SHP77 treated with DMSO at 0.1 percent for 48 hours (cell line): Measurements from ENCODE around the gene SLIT3.

Source experiments
- DNase-seq: peaks from one replicate; lab custom pipeline; 2025; lab: John Stamatoyannopoulos, UW

Gene SLIT3

DNA sequence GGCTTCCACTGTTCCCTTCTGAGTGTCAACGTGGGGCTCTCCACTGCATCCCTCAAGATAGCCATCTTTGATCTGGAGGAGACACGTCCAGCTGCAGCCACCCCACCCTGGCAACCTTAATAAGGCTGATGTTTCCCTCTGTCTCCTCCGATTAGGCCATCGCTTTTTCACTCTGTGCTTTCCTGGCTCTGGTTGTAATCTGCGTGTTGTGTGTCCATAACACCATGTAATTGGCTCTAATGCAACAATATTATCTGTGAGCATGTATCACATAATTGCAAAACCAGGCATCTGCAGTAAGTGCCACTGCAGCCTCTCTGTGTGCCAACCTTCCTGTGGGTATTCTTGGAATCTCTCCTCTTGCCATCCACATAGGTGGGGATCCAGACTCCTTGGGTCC is 471.9 kb downstream of the SLIT3 start:
- no peak for DNase-seq

DNA sequence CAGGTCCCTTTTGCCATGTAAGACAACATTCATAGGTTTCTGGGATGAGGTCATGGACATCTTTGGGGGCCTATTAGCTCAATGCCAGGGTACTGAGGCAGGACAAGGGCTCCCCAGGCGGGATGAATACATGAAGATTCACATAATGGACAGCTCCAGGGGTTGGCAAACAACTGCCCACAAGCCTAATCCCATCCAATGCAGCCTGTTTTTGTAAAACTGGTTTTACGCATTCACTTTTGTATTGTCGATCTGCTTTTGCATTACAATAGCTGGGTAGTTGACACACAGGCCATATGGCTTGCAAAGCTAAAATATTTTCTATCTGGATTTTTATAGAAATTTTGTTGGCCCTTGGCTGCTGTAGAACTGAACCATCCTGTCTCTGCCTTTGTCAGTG is 473.3 kb downstream of the SLIT3 start:
- DNase-seq: no peak

DNA sequence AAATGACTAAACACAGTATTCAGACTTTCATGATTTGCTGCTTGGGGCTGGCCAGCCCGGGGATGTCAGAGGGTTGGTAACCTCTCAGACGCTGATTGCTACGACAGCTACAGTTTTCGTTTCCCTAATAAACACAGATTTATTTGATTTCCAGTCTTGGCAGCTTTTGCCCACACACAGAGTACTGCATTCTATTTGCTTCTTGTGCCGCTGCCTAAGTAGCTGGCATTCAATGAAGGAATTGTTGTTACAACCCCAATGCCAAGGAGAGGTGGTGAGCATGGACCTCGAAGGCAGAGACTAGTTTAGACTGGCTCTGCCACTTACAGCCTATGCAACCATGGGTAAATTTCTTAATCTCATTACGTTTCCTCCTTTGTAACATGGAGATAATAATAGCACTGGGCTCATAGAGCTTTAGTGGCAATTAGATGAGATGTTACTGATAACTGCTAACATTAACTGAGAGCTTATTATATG is 474.7 kb downstream of the SLIT3 start:
- no peak for DNase-seq

DNA sequence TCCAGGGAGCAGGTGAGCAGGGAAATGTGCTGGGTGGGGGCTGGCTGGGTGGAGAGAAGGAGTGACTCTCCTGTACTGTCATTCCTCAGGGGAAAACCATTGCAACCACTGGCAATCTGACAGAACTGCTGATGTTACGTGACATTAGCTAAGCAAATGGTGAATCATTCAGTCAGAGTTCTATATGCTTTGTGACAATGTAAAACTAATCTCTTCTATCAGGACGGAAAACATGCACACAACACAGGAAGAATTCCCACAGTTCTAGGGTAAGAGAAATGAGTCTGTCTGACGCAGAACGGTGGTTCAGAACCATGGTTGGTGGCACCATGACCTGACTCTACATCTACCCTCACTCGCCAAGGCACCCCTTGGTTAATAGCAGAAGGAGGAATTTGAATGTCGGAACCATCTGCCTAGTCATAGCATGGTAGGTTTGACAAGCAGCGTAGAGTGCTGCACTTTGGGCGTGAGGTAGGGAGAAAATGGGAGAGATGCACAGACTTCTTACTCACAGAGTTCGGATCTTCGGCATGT is 478.1 kb downstream of the SLIT3 start:
- no peak for DNase-seq

DNA sequence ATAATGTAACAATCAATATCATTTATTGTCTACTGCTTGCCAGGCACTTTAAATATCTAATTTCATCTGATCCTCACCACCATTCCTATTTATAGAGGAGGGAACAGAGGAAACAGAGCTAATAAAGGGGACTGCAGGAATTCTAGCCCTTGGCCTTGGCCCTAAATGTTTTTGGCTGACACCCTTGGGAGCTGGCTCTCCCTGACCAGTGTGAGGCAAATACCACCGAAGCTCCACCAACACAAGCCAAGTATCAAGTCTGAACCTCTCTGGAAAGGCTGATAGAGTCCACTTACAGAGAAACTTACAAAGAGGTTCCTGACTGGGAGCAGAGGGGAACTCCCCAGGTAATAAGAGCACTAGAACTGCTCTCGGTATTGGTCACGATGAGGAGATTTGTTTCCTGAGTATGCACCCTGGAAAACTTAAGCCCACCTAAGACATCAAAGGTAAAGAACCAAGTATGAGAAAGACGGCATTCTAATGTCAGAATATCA is 478.6 kb downstream of the SLIT3 start:
- no peak for DNase-seq

DNA sequence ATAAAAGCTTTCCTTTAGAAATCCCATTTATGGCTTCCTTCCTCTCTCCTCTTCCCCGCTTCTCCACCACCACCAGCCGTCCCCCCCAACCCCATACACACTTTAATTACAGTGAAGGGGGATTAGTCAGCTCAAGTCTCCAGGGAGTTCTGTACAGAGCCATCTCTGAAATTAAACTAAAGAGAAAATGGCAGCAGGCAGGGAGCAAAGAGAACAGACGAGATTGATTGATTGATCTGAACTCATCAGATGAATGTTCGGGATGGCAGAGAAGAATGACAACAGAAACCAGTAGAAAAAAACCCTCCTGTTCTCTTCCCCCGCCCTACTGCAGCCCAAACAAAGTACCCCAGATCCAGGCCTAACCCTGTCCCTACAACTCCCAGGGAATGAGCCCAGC is 480.1 kb downstream of the SLIT3 start:
- no peak for DNase-seq

DNA sequence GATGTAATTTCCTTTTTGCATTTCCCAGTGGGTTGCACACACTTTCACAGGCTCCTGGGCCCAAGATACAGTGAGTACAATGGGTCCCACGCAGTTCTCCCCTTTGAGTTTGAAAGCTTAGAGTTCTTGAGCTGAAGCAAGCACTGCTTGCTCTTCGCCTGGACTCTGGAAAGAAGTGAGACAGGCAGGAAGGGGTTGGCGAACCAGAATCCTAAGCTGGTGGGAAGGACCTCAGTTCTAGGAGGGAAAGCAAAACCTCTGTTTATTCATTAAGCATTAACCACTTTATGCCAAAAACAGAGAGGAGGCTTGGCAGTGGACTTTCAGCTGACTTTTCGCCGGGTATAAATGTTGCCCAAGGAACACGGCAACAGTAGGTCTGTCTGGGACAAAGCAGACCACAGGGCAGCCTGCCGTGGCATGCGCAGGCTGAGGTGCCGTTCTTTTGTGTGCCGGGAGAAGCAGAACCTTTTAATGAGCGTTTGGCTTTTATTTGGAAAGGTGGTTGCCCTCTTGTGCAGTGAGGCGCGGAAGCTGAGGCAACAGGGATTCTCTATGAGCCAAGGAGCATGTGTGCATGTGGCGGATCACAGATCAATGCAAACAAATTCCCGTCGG is 481.8 kb downstream of the SLIT3 start:
- no peak for DNase-seq

DNA sequence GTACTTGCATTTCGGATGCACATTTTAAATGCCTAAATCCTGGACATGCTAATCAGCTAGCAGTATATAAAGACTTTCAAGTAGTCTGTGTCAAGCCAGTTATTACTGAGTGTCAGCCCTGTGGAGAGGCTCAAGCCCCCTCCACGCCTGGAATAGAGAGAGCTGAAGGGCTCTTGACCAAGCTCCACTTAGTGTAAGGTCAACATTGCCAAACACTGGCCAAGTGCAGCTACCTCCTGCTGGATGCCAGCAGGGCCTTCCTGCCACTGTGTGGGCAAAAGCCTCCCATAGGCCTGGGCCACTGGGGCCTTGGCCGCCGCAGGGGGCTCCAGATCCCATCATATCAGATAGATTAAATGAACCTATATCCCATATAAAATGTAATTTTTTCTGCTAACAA is 482.4 kb downstream of the SLIT3 start:
- no peak for DNase-seq

DNA sequence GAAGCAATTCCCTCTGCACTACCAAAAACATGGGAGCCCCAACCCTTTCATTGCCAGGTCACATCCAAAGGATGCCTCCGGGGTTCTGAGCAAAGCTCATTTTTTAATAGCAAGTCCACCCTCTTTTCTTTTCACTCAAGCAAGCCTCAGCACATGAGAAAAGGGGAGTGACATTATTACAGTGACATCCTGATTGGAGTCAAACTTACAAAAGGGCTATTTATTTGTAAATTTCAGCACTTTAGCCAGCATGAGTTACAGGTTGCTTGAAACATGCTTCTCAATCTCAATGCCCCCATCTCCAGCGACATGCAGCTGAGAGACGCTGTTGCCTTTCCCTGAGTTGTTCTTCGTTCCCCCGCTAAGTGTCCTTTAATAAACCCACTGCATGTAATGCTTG is 483.3 kb downstream of the SLIT3 start:
- DNase-seq: no peak

DNA sequence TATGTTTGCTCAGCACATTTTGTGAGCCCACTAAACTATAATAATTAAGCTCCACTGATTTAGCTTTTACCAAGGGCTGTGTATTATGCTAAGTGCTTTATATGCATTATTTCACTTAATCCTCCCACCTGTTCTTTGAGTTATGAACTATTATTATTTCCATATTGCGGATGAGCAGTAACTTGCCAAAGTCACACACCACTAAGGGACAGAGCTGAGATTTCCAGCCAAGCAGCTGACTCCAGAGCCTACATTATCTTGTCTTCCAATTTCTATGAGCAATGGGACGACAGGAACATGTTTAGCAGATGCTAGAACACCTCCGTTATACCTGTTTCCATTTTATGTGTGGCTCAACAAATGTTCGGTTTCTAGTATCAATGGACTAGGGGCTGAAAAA is 484.3 kb downstream of the SLIT3 start:
- no peak for DNase-seq

DNA sequence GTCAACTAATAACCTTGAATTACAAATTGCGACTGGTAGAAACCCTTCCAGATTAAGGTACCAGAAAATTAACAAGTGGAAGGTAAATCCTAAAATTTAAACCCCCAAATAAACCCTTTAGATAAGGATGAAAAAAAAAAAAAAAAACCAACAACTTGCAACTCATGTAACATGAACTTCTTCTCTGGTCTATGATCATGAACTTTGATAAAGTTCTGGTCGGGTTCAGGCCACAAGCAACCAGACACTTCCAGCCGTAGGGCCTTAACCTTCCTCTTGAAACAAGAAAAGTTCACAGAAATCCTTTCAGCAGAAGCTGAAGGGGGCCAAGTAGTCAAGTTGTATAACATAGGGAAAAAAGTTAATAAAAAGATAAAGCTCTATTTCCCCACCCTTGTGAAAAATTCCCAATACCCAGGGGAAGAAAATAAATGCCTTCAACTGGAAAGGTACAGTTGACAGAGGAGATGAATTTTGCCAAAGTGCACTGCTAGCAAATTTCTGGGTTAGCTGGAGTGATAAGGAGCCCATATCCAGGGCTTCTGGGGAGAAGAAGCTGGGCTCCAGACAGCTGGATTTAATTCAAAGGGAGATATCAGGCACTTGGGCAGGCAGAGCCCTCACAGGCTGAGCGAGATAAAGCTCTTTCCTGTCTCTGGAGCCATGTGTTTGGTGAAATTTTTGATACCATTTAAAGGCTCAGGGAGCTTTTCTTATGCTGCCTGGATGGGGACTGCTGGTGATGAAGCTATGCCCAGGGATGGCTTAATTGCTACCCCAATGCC is 487.6 kb downstream of the SLIT3 start:
- DNase-seq: no peak

DNA sequence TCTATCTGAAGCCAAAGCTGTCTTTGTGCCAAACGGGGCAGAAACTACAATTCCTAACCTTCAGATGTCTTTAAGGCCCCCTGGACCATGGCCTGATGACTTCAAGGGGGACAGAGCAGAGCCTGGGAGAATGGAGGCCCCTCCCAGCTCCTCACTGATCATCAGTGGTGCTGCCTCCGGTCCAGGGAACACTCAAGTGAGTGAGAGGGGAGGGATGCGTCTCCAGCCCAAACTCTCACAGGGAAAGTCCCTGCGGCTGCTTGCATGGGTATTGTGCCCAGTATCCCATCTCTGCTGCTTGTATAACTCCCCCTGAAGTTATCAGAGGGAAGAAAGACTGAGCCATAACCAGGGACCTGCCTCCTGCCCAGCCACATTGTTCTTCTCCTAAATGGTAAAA is 490.3 kb downstream of the SLIT3 start:
- no peak for DNase-seq

DNA sequence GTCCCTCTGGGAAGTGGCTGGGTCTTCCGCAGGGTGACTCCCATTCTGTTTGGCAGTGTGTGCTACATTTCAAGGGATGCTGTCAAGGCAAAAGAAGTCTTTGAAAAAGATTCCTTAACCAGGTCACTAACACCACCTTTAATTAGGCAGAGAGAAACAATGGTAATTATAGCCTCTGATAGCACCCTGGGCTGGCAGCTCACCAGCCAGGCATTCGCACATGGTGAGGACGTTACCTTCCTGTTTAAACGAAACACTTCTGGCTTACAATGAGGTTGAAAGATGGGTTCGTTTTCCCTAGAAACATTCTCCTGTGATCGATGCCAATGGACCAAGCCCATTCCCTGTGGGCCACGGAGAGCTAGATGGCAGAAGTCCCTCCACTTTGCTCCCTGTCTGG is 491.7 kb downstream of the SLIT3 start:
- no peak for DNase-seq

DNA sequence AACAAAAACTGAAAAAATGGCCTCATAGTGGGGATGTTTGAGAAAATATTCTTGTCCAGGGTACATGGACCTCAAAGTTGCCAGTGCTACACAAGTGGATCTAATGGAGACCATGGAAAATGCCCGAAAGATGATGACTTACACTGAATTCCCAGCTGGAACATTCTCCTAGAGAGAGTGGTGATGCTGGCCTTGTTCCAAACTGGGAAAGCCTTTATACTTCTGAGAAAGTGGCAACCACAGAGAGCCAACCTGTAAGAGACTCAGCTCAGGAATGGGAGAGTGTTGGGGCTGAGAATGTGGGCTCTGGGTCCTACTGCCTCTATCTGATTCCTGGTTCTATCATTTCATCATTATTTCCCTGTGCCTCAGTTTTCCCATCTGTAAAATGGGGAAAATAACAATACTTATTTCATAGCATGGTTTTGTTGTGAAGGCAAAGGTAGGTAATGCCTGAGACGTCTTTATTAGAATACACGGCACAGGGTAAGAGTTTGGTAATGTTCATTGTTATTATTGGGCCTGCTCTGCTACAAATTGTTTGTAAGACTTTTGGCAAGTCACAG is 492.8 kb downstream of the SLIT3 start:
- no peak for DNase-seq

DNA sequence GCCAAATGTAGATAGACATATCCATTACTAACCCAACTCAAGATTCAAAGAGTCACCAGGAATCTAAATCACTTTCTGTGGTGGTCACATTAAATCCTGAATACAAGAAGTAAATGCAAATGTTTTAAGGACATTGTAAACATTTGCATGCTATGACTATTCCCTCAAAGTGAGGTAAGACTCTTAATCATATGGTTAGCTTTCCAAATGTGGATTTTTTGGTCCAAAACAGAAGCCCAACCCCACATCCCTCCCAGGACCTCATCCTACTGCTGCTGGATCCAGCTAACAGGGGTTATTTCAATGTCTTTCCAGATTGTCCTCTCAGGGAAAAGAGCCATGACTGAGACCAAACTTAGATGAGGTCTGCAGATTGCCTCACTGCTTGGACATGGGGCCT is 493.7 kb downstream of the SLIT3 start:
- no peak for DNase-seq

DNA sequence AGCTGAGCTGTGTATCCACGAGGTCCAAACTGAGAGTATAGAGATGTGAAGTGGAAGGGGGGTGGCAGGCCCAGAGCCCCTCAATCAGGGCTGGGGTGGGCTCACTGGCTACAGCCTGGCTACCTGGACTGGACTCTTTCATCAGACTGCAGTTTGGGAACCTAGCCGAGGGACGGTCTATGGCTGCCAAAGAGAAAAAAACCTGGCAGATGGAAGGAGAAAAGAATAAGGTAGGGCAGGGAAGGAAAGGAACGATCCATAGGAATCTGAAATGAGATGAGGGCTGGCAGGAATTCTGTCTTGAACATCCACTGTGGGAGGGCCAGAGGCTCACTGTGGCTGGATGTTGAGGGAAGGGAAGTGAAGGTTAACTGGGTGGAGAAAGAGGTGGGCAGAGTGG is 497.4 kb downstream of the SLIT3 start:
- DNase-seq: no peak

DNA sequence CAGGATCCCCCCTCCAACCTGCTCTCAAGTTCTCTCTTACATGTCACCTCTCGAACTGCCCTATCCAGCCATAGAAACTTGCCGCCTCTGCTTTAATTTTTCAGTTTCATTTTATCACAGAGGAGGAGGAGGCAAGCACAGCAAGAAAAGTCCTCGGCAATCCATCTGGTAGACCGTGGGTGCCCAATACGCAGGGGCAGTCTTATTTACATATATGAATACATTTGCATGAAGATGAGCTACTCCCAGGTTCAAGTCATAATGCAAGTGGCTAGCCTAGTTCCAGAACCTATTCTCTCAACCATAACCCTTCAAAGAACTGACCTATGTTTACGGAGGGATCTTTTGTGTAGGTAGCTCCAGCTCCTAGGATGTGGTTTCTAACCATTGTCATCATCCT is 498.6 kb downstream of the SLIT3 start:
- DNase-seq: no peak

DNA sequence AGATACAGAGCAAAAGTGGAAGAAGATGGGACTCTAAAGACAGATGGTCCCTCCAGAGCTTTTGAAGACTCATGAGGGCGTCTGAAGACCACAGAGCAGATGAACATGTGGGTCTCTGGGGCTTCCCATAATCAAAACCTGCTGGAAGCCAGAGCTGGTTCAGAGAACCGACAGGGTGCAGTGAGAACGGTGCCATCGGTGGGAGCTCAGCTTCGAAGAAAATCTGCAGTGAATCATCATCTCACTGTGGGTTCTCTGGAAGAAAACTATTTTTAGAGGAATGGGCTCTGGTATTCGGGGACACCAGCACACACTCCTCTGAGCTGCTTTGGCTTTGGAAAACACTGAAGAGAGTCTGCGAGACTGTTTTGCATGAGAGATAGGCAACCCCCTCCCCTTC is 499.4 kb downstream of the SLIT3 start:
- DNase-seq: no peak

DNA sequence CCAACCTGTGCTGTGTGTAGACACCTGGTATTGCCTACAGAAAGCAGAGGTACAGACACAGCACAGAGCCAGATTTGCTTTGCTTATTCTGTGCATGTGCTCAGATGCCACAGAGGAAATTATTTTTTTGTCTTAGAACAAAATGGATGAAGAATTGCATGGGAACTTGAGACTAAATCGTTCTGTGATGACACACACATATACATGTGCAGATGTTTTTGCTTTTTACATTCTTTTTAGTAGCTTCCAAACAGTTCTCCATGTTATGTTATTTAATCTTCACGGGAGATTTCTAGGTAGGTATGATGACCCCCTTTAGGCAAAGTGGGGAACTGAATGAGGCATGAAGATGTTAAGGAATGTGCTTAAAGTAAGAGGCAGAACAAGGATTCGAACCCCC is 500.2 kb downstream of the SLIT3 start:
- DNase-seq: no peak

DNA sequence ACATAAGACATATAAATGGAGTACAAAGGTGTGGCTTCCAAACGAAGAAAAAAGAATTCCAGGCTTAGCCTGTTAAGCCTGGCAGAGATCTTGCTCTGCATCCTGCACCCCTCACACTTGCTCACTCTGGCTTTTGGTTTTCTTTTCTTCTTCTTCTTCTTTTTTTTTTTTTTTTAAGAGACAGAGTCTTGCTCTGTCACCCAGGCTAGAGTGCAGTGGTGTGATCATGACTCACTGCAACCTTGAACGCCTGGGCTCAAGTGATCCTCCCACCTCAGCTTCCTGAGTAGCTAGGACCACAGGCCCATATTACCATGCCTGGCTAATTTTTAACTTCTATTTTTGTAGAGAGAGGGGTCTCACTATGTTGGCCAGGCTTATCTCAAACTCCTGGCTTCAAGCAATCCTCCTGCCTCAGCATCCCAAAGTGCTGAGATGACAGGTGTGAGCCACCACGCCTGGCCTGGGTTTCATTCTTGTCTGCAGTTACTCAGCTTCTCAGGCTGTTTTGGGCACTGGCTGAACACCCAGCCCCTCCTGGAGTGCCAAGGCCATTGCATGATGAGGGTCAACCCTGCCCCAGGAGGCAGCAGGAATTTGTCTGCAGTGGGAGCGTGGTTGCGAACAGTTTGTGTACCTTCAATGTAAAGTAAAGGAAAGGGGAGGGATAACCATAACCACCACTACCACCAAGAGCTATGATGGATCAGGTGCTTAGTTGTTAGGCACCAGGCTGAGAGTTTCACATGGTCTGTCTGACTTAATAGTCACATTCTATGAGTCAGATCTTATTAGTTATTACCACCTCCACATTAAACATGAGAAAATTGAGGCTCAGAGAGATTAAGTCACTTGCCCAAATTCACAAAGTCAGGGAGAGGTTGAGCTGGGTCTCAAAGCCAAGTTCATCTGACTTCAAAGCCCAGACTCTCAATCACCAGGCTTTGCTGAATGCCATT is 502.6 kb downstream of the SLIT3 start:
- DNase-seq: no peak

DNA sequence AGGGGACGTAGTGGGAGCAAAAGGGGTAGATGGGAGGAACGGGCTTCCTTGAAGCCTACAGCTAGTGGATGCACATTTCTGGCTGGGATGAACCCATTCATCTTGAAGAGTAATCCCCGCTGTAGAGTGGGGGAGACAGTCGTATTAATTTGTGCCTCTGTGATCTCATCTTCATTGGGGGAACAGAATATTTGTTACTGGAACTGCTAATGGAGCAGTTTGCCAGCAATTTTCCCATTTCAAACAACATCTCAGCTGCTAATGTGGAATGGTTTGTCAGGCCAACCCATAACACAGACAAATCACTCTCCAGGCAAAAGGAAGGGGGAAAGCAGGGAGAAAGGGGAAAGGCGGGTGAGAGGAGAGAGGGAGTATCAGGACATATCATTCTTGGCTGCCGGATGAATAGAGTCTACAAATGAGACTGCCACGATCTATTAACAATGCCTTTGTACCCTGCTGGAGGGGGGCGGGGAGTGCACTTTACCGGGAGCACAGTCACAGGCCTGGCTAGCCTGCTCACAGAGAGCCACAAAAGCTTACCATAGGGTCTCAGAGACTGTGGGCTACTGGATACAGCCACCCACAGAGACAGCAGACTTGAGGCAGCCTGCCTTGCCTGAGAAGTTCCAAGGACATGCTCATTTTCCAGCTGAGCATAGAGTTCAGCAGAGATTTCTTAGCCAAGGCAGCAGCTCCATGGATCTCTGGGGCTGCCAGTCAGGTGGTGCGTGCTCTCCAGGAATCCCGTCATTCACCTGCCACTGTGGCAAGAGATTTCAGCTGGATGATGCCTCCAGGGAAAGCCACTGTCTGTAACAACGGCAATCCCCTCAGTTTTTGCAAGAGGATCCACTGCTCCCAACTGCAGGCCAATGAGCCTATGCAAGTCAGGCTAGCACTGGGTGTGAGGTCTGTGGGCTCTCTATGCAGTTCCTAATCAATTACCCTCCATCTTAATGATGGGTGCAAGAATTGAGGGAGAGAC is 504.1 kb downstream of the SLIT3 start:
- DNase-seq: no peak
